Panc1 (cell line): ENCODE data around the gene HLA-E. TPM values are rescaled to one million over a fixed set of nuclear protein-coding genes. Genes with fewer than 3 reads are reported as not detected.

Source experiments
- ATAC-seq: fragments of 200-7000 bp; cut with Tn5 transposase; 2 replicates; pipeline ENCODE4 v1.9.1; 2020; ENCODE audit warnings: mild to moderate bottlenecking, moderate library complexity
- BruUV-seq: library from RNA; stranded (reverse); fragments of 400-500 nt; replicated peaks from 2 replicates; lab custom pipeline; 2021; lab: Mats Ljungman, UMichigan
- CTCF ChIA-PET: fragments of 300-600 bp; sonication (Branson Sonifier 250); formaldehyde crosslinking; loops from one replicate; lab custom pipeline; 2022; ENCODE audit warnings: antibody characterized with exemption; lab: Charles Lee
- POLR2A ChIA-PET: fragments of 300-600 bp; sonication (Branson Sonifier 250); formaldehyde crosslinking; loops from one replicate; lab custom pipeline; 2022; ENCODE audit warnings: antibody characterized with exemption; lab: Charles Lee
- DNase-seq: peaks from one replicate; pipeline ENCODE4 v3.0.0-alpha.2; 2010; ENCODE audit warnings: low read depth, low spot score
- H3K27ac ChIP-seq: 2 replicates; pipeline ENCODE4 v1.5.1; 2011; ENCODE audit warnings: mild to moderate bottlenecking, low read length, inconsistent platforms
- H3K27me3 ChIP-seq: fragments of 200-500 bp; sonication (Bioruptor generic); 2 replicates; pipeline ENCODE4 v1.6.0; 2014; ENCODE audit warnings: low read length, inconsistent platforms; ENCODE audit not compliant: control insufficient read depth, insufficient read depth
- H3K36me3 ChIP-seq: fragments of 200-500 bp; sonication (Bioruptor generic); 2 replicates; pipeline ENCODE4 v1.5.1; 2014; ENCODE audit warnings: inconsistent platforms, mild to moderate bottlenecking, low read length, moderate library complexity; ENCODE audit not compliant: control insufficient read depth, insufficient read depth
- H3K4me1 ChIP-seq: 2 replicates; pipeline ENCODE4 v1.5.1; 2011; ENCODE audit warnings: inconsistent platforms, mild to moderate bottlenecking, low read length, moderate library complexity; ENCODE audit not compliant: control insufficient read depth, insufficient read depth
- H3K4me3 ChIP-seq, 2 experiments: 2 replicates each; pipeline ENCODE4 v1.5.1; 2011 to 2012; ENCODE audit warnings: low read depth in 2 of 2, low read length in 2 of 2, mild to moderate bottlenecking in 2 of 2, inconsistent platforms in 1 of 2, moderate library complexity in 1 of 2
- H3K9me3 ChIP-seq: fragments of 200-500 bp; sonication (Bioruptor generic); 2 replicates; pipeline ENCODE4 v1.5.1; 2014; ENCODE audit warnings: low read depth, mild to moderate bottlenecking, inconsistent platforms, low read length, moderate library complexity; ENCODE audit not compliant: control insufficient read depth, insufficient read depth
- CTCF ChIP-seq: fragments of 450-650 bp; IDR thresholded peaks from 2 replicates; pipeline ENCODE4 v1.5.1; 2017; ENCODE audit warnings: mild to moderate bottlenecking
- REST ChIP-seq, 2 experiments: IDR thresholded peaks; 2 replicates each; pipeline ENCODE4 v1.6.1; 2011 to 2012; ENCODE audit warnings: low read depth in 2 of 2, control low read depth in 1 of 2, low read length in 1 of 2, mild to moderate bottlenecking in 1 of 2, moderate library complexity in 1 of 2; ENCODE audit not compliant: insufficient read depth in 1 of 2
- SIN3A ChIP-seq: IDR thresholded peaks from 2 replicates; pipeline ENCODE4 v1.6.1; 2012; ENCODE audit warnings: low read depth, mild to moderate bottlenecking, low read length, moderate library complexity, borderline replicate concordance; ENCODE audit not compliant: insufficient read depth
- TCF7L2 ChIP-seq: IDR thresholded peaks from 2 replicates; pipeline ENCODE4 v1.6.1; 2011; ENCODE audit warnings: mild to moderate bottlenecking, low read depth, low read length, inconsistent platforms
- in situ Hi-C: cut with HindIII; loops from 2 replicates; pipeline ENCODE4 v1.10.0; 2016; ENCODE audit warnings: low sequenced_read_pairs, low pct_unique_long_range_greater_than_20kb
- intact Hi-C: fragments of 100-400 bp; cut with micrococcal nuclease; formaldehyde crosslinking; loops from one replicate; pipeline ENCODE4 v1.10.0; 2022; ENCODE audit not compliant: unreplicated experiment
- total RNA-seq: library from RNA; stranded (reverse); gene quantifications from one replicate; pipeline ENCODE4 v1.2.1, GENCODE V29; 2021; ENCODE audit not compliant: unreplicated experiment

The HLA-E gene
- total RNA-seq, 1 experiment from 2014 or later = 132 TPM

GRCh38 chr6:30491991-30492952 is 3.0 kb downstream of the HLA-E start:
- in situ Hi-C loops (no loop called here), intact Hi-C loops (no loop called here)
- Histone ChIP-seq H3K27me3 (no peaks in the 10 kb centered on the region), H3K27ac (no peak overlapping the region), H3K36me3 (peaks cover 9% of the 10 kb centered on the region), H3K9me3 (no peaks in the 10 kb centered on the region), H3K4me3 (no peak overlapping the region), H3K4me1 (peaks cover 7% of the 10 kb centered on the region)
- no TSS peak for BruUV-seq
- TF ChIP-seq SIN3A = no peak
- TF ChIP-seq TCF7L2 = no peak
- TF ChIP-seq REST (IDR thresholded peaks at IDR 0.05; ENCODE audit: insufficient read depth in 1 of 2, low read depth in 2 of 2, low read length in 1 of 2) = no peak
- TF ChIP-seq CTCF = no peak
- ChIA-PET POLR2A (no interaction called here), CTCF (no interaction called here)
- no peak for ATAC-seq
- DNase-seq = no peak

- Histone ChIP-seq H3K9me3 (no peaks in the 10 kb centered on the region), H3K36me3 (peaks cover 9% of the 10 kb centered on the region), H3K4me1 (peaks cover 7% of the 10 kb centered on the region), H3K27ac (no peak overlapping the region), H3K4me3 (no peak overlapping the region), H3K27me3 (no peaks in the 10 kb centered on the region)
- in situ Hi-C loops (no loop called here), intact Hi-C loops (no loop called here)
- no TSS peak for BruUV-seq
- TF ChIP-seq CTCF (peak; percentile 53), SIN3A (no peak)
- ChIA-PET POLR2A (no interaction called here), CTCF (no interaction called here)
- DNase-seq (no peak), ATAC-seq (no peak)
These were observed 4.4 kb downstream of the HLA-E start for GRCh38 chr6:30493643-30494250.
